HG02588 (cell line): ENCODE data around the gene DCHS1.
A peak's percentile ranks its signal among the peaks of the same experiment; 100 is the strongest.

ENCODE experiments used
- ATAC-seq: cut with Tn5 transposase; IDR thresholded peaks from one replicate; pipeline ENCODE4 v1.9.1; 2021; ENCODE audit warnings: mild to moderate bottlenecking, moderate library complexity; ENCODE audit not compliant: unreplicated experiment

DCHS1 gene

GRCh38 chr11:6628526-6628925 lies 27.1 kb downstream of the DCHS1 start:
- ATAC-seq: no peak

- ATAC-seq: peak; percentile 74
Observed at GRCh38 chr11:6627762-6628241, 27.8 kb downstream of the DCHS1 start.

DNA sequence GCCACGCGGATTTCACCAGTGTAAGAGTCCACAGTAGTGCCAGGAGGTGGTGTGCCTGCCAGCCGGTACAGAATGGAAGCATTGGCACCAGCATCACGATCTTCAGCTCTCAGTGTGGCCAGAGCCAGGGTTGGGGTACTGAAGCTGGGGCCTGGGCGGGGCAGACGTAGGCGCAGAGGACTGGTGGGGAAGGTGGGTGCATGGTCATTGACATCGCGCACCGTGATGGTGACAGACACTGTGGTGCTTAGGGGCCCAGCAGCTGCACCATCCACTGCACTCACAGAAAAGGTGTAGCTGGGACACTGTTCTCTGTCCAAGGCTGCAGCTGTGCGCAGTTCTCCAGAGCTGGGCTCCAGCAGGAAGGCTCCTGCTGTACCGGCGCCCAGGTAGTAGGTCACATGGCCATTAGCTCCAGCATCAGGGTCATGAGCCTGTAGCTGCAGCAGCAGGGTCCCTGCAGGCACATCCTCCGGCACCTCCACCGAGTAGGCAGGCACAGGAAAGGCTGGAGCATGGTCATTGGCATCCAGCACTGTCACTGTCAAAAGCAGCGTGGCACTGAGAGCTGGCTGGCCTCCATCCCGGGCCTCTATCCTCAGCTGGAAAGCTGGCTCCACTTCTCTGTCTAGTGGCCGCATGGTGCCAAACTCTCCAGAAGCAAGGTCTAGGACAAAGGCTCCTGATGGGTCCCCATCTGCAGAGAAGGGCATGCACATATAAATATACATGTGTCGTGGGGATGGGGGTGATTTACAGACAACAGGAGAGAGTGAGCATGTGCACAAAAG lies 28.4 kb downstream of the DCHS1 start:
- ATAC-seq: no peak

DNA sequence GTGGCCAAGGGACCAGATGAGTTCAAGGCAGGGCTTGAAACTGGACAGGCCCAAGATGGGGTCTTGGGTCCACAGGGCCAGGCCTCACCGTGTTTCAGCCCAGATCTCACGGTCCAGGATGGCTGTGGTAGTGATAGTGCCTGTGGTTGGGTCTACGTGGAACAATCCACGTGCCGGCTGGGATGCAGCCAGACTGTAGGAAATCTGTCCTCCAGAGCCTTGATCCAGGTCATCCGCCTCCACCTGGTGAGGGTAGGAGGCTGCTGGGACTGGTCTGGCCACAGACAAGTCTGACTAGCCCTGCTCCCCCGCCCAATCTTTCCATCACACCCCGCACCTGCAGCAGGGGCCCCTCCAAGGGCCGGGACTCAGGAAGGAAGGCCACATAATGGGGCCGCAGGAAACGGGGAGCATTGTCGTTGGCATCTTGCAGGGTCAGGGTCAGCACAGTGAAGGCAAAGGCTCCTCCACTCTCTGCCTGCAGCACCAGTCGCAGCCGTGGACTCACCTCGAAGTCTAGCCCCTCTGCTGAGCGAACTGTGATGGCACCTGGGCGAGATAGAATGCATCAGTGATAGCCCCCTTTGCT lies 29.7 kb downstream of the DCHS1 start:
- no peak for ATAC-seq

- no peak for ATAC-seq
Observed at GRCh38 chr11:6625156-6625831, 30.3 kb downstream of the DCHS1 start.

GRCh38 chr11:6623391-6624363 lies 31.9 kb downstream of the DCHS1 start:
- ATAC-seq: no peak

GRCh38 chr11:6622261-6623171 lies 33.1 kb downstream of the DCHS1 start:
- ATAC-seq: no peak

- ATAC-seq: no peak
Observed at GRCh38 chr11:6621711-6622211, 33.8 kb downstream of the DCHS1 start.

GRCh38 chr11:6620636-6621035 lies 35.0 kb downstream of the DCHS1 start:
- ATAC-seq: no peak

- ATAC-seq: peak; percentile 99
Observed at GRCh38 chr11:6619004-6619745, 36.4 kb downstream of the DCHS1 start, which contains the start of gene TPP1. TPP1 (minus strand) TSS chr11:6619422; CDS start chr11:6619400, 22 bp downstream.

- no peak for ATAC-seq
Observed at GRCh38 chr11:6618117-6619003, 37.2 kb downstream of the DCHS1 start.

DNA sequence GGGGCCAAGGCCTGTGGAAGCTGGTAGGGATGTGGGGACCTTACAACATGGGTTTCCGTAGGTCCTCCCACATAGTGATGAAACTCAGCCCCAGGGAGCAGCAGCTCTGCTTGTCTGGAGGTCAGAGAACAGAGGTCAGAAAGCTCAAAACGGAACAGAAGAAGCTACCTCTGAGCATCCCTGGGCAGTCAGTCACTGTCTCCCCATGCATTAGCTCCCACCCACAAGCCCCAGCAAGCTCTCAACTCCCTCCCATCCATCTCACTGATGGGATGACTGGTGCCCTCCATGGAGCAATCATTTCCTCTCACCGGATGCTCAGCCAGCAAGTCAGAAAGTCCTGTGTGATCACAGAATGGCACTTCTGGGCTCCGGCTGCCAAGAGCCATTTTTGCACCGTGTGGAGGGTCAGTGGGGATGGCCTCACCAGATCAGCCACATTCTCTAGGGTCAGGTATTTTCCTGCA lies 38.3 kb downstream of the DCHS1 start:
- ATAC-seq: no peak

GRCh38 chr11:6616596-6617250 lies 38.9 kb downstream of the DCHS1 start:
- ATAC-seq: no peak

GRCh38 chr11:6615882-6616585 lies 39.6 kb downstream of the DCHS1 start:
- ATAC-seq: no peak

GRCh38 chr11:6615046-6615445 lies 40.6 kb downstream of the DCHS1 start:
- no peak for ATAC-seq

DNA sequence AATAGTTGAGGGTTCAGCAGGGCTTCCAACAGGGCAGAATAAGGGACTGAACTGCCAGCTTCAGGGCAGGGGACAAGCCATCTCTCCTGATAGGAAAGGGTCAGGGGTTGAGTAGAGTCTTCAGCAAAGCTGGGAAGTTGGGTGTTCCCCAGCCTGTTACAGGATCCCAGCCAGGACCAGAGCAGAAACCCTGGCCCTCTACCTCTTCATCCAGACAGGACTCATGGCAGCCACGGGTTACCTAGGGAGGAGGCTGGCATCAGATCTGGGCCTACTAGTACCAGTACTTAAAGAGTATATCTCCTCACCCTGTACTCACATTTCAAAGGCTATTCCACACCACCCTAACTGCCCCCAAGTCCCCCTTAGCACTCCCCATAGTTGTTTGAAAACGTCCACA lies 41.2 kb downstream of the DCHS1 start:
- ATAC-seq: no peak
